ENCODE results near the gene TSPAN16.
"Not testable (repeated sequence)": the region's sequence is repeated elsewhere in the genome, so short reads cannot be mapped to it uniquely, and the experiment has no call there.

Gene TSPAN16

GRCh38 chr19:11306337-11306736 is 10.4 kb downstream of the TSPAN16 start:
- no peak for DNase-seq (ENCODE audit: low read depth in 1 of 2, low spot score in 1 of 2)

- not testable (repeated sequence) for DNase-seq (ENCODE audit: low read depth in 1 of 2, low spot score in 1 of 2)
Observed at GRCh38 chr19:11320278-11320995, 24.5 kb downstream of the TSPAN16 start.

GRCh38 chr19:11321191-11322126 is 25.5 kb downstream of the TSPAN16 start:
- DNase-seq (ENCODE audit: low read depth in 1 of 2, low spot score in 1 of 2), result no peak

GRCh38 chr19:11322269-11323024 is 26.5 kb downstream of the TSPAN16 start:
- DNase-seq (ENCODE audit: low read depth in 1 of 2, low spot score in 1 of 2), result no peak

GRCh38 chr19:11323601-11324078 is 27.7 kb downstream of the TSPAN16 start:
- DNase-seq (ENCODE audit: low read depth in 1 of 2, low spot score in 1 of 2), result no peak

DNA sequence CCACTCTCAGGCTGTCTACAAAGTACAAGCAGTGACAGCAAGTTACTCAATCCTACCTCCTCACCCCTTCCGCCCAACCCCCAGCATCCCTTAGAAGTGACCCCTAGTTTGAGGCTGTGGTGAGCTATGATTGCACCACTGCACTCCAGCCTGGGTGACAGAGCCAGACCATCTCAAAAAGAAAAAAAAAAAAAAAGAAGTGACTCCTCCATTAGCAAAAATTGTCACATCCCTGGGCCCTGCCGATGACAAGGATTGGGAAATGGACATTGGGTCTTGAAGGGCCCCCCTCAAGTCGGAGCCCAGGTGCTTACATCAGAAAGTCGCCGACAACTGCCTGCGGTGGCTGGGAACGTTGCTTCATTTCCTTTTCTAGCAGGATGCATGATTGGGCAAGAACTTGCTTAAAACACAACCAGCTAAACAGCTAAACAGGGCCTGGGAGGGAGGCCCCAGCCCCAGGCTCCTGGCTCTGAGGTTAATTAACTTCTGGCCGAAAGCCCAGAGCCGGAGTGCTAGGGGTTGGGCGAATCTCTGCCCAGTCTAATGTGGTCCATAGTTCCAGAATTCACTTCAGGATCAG is 28.2 kb downstream of the TSPAN16 start:
- DNase-seq (ENCODE audit: low read depth in 1 of 2, low spot score in 1 of 2), result no peak

GRCh38 chr19:11324748-11325389 is 28.9 kb downstream of the TSPAN16 start:
- DNase-seq (ENCODE audit: low read depth in 1 of 2, low spot score in 1 of 2), result no peak

- no peak for DNase-seq (ENCODE audit: low read depth in 1 of 2, low spot score in 1 of 2)
Observed at GRCh38 chr19:11325544-11325943, 29.6 kb downstream of the TSPAN16 start.

DNA sequence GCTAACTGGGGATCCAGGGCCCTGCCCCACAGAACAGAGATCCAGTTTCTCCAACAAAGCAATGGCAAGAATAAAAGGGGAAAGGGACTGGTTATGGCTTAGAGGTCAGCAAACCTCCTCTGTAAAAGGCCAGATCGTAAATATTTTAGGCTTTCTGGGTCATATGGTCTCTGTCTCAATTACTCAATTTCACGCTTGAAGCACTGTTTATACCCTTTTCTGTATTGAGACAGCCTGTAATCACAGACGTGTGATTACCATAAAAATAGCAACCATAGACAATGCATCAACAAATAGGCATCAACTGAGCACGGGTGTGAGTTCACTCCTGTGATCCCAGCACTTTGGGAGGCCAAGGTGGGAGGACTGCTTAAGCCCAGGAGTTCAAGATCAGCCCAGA is 34.2 kb downstream of the TSPAN16 start:
- DNase-seq (ENCODE audit: low read depth in 1 of 2, low spot score in 1 of 2), result no peak

- DNase-seq (ENCODE audit: low read depth in 1 of 2, low spot score in 1 of 2), result no peak
Observed at GRCh38 chr19:11331502-11331901, 35.5 kb downstream of the TSPAN16 start.

DNA sequence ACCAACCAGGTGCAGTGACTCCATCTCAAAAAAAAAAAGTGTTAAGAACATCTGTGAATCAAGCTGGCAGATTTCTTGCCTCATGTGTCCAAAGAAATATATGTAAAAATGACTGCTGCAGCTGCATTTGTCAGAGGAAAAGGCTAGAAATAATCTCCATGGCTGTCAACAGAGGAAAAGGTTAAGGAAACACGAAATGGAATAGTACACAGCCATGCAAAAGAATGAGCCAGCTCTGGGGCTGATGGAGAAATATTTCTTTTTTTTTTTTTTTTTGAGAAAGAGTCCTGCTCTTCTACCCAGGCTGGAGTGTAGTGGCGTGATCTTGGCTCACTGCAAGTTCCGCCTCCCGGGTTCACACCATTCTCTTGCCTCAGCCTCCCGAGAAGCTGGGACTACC is 36.9 kb downstream of the TSPAN16 start:
- no peak for DNase-seq (ENCODE audit: low read depth in 1 of 2, low spot score in 1 of 2)

- DNase-seq (ENCODE audit: low read depth in 1 of 2, low spot score in 1 of 2), result not testable (repeated sequence)
Observed at GRCh38 chr19:11333838-11334237, 37.9 kb downstream of the TSPAN16 start.

- DNase-seq (ENCODE audit: low read depth in 1 of 2, low spot score in 1 of 2), result no peak
Observed at GRCh38 chr19:11335449-11336146, 39.6 kb downstream of the TSPAN16 start.

GRCh38 chr19:11337080-11337479 is 41.1 kb downstream of the TSPAN16 start:
- DNase-seq (ENCODE audit: low read depth in 1 of 2, low spot score in 1 of 2), result no peak

DNA sequence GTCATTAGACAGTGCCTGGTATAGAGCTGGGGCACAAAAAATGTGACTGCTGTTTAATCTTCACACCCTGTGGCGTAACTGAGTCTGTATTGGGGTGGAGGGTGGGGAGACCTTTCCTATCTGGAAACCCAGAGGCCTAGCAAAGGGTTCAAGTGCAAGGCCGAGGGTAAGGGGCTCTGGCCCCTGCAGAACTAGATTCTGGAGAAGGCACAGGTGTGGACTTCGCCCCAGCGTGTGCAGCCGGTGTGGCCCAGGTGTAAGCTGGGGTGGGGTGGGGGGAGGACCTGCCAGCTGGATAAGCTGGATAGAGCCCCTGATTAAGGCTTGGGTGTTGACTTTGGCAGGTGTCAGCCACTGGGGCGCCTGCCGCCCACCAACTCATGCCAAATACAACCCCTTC is 42.2 kb downstream of the TSPAN16 start:
- DNase-seq (ENCODE audit: low read depth in 1 of 2, low spot score in 1 of 2), result no peak

GRCh38 chr19:11338569-11339253 is 42.8 kb downstream of the TSPAN16 start:
- DNase-seq (ENCODE audit: low read depth in 1 of 2, low spot score in 1 of 2), result no peak

DNA sequence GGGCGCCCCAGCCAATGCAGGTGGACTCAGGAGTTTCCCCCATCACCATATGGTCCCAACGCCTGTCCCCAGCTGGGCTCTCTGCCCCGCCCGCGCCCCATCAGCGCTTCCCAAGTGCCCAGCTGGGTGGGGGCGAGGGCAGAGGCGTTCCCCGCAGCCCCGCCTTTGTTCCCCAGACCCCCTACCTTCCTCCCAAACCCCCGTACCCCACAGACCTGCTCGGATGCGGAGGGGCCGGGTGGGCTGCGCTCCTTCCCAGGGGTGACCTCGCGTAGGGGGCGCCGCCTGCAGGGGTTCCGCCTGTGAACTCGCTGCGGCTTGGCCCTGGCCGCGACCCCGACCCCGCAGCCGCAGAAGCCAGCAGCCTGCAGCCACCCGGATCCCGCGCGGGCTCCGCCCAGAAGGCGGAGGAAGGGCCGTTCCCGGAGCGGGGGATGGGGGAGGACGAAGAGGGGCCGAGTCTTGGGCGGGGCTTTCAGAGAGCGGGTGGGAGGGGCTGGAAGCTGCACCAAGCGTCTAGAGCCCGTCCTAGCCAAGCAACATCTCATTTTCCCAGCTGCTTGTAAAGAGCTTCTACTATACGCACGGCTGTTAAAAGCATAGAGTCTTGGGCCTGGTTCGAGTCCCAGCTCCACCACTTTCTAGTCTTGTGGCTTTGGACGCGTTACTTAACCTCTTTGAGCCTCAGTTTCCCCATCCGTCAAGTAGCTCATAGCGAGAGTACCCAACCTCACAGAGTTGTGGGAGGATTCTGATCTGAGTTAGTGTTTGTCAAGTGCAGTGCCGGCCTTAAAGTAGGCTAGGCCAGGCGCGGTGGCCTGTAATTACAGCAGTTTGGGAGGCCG is 43.5 kb downstream of the TSPAN16 start, which contains the start of gene RAB3D:
TSS of gene RAB3D (minus strand) at position 404 of the 845 bp plus-strand sequence. CDS start 2,258 bp downstream, outside the sequence.
- peak; percentile 59 to 61 for DNase-seq (ENCODE audit: low read depth in 1 of 2, low spot score in 1 of 2)

- DNase-seq (ENCODE audit: low read depth in 1 of 2, low spot score in 1 of 2), result not testable (repeated sequence)
Observed at GRCh38 chr19:11340099-11340467, 44.1 kb downstream of the TSPAN16 start.
